Trophoblast cell (in vitro differentiated cells and primary cell): ENCODE measurements around the gene RPGR.
A peak's percentile ranks its signal among the peaks of the same experiment; 100 is the strongest.

ENCODE experiments used
- DNase-seq, 2 donors: peaks; one replicate each; pipeline ENCODE4 v3.0.0-alpha.2; 2016
- H2AFZ ChIP-seq: 2 replicates; pipeline ENCODE4 v1.6.1; 2013; ENCODE audit warnings: low read length, moderate library complexity, mild to moderate bottlenecking; ENCODE audit not compliant: insufficient read depth, poor library complexity
- H2AK5ac ChIP-seq: 2 replicates; pipeline ENCODE4 v1.6.1; 2013; ENCODE audit warnings: mild to moderate bottlenecking, low read length
- H2BK120ac ChIP-seq: 2 replicates; pipeline ENCODE4 v1.6.1; 2013; ENCODE audit warnings: low read length, mild to moderate bottlenecking, moderate library complexity; ENCODE audit not compliant: insufficient read depth, poor library complexity
- H2BK12ac ChIP-seq: 2 replicates; pipeline ENCODE4 v1.6.1; 2013; ENCODE audit warnings: mild to moderate bottlenecking, low read length, moderate library complexity
- H2BK5ac ChIP-seq: 2 replicates; pipeline ENCODE4 v1.6.1; 2013; ENCODE audit warnings: low read length, low read depth, moderate library complexity, mild to moderate bottlenecking; ENCODE audit not compliant: poor library complexity
- H3K14ac ChIP-seq: 2 replicates; pipeline ENCODE4 v1.6.1; 2013; ENCODE audit warnings: mild to moderate bottlenecking, low read length
- H3K18ac ChIP-seq: 2 replicates; pipeline ENCODE4 v1.6.1; 2013; ENCODE audit warnings: mild to moderate bottlenecking, low read length
- H3K23ac ChIP-seq: 2 replicates; pipeline ENCODE4 v1.6.1; 2013; ENCODE audit warnings: low read length
- H3K27ac ChIP-seq: 2 replicates; pipeline ENCODE4 v1.5.1; 2013; ENCODE audit warnings: low read depth, mild to moderate bottlenecking, inconsistent platforms, low read length, moderate library complexity
- H3K27me3 ChIP-seq: 2 replicates; pipeline ENCODE4 v1.6.1; 2013; ENCODE audit warnings: inconsistent platforms, mild to moderate bottlenecking, low read length, moderate library complexity; ENCODE audit not compliant: insufficient read depth
- H3K36me3 ChIP-seq, 2 experiments: 1 replicate in 1 of 2; 2 replicates in 1 of 2; pipeline ENCODE4 v1.6.1; 2013; ENCODE audit warnings: low read length in 2 of 2, mild to moderate bottlenecking in 2 of 2, moderate library complexity in 1 of 2; ENCODE audit not compliant: insufficient read depth in 2 of 2, control insufficient read depth in 1 of 2
- H3K4ac ChIP-seq: 2 replicates; pipeline ENCODE4 v1.6.1; 2013; ENCODE audit warnings: low read depth, mild to moderate bottlenecking, low read length, moderate library complexity
- H3K4me1 ChIP-seq, 2 experiments: 1 replicate in 1 of 2; 2 replicates in 1 of 2; pipeline ENCODE4 v1.6.1; 2013; ENCODE audit warnings: low read length in 2 of 2, mild to moderate bottlenecking in 2 of 2, moderate library complexity in 1 of 2; ENCODE audit not compliant: insufficient read depth in 2 of 2, control insufficient read depth in 1 of 2
- H3K4me2 ChIP-seq: 2 replicates; pipeline ENCODE4 v1.6.1; 2013; ENCODE audit warnings: inconsistent platforms, mild to moderate bottlenecking, low read length, moderate library complexity
- H3K4me3 ChIP-seq: 2 replicates; pipeline ENCODE4 v1.5.1; 2013; ENCODE audit warnings: mild to moderate bottlenecking, low read depth, low read length, inconsistent platforms
- H3K79me1 ChIP-seq: one replicate; pipeline ENCODE4 v1.6.1; 2013; ENCODE audit warnings: low read length
- H3K79me2 ChIP-seq: 2 replicates; pipeline ENCODE4 v1.6.1; 2013; ENCODE audit warnings: low read length, mild to moderate bottlenecking; ENCODE audit not compliant: control insufficient read depth, insufficient read depth, poor library complexity
- H3K9ac ChIP-seq: 2 replicates; pipeline ENCODE4 v1.6.1; 2013; ENCODE audit warnings: mild to moderate bottlenecking, low read length
- H3K9me3 ChIP-seq: 2 replicates; pipeline ENCODE4 v1.6.1; 2013; ENCODE audit warnings: low read depth, mild to moderate bottlenecking, control low read depth, inconsistent platforms, low read length; ENCODE audit not compliant: insufficient read depth
- H4K12ac ChIP-seq: 2 replicates; pipeline ENCODE4 v1.6.1; 2013; ENCODE audit warnings: low read depth, mild to moderate bottlenecking, low read length, moderate library complexity
- H4K8ac ChIP-seq: 2 replicates; pipeline ENCODE4 v1.6.1; 2013; ENCODE audit warnings: low read depth, mild to moderate bottlenecking, low read length, moderate library complexity
- H4K91ac ChIP-seq: one replicate; pipeline ENCODE4 v1.6.1; 2013; ENCODE audit warnings: low read depth, mild to moderate bottlenecking, low read length, moderate library complexity
- WGBS: extraction: QIAGEN DNeasy Blood & Tissue Kit; methylation state at CpG from one replicate; pipeline ENCODE4 v1.1.7; 2013; ENCODE audit warnings: missing lambda C conversion rate; ENCODE audit not compliant: insufficient read length, insufficient coverage; ENCODE audit errors: extremely low coverage; 5-methylcytosine and 5-hydroxymethylcytosine counted together

The RPGR gene

DNA sequence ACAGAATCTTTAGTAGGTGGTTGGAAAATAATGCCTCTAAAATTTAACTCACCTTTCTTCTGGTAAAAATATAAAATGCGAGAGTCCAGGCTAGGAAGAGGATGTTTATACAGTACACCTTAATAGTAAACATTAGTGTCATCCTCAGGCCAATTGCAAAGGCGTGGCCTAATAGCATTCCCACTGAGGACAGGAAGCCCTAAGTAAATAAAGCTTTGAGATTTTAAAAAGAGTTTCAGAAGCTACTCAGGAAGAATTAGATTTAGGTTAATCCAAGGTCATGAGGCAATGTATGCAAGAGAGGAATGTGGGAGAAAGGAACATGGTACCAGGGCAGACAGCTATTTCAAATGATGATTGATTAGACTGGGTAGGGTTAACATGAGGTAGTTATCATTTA is 49.5 kb downstream of the RPGR start:
- Histone ChIP-seq H3K18ac (no peak overlapping the region), H4K12ac (no peak overlapping the region), H2BK12ac (no peak overlapping the region), H3K27me3 (no peaks in the 10 kb centered on the region), H2BK5ac (no peak overlapping the region), H3K27ac (no peak overlapping the region), H3K4me3 (no peak overlapping the region), H3K79me1 (no peaks in the 10 kb centered on the region), H4K8ac (no peak overlapping the region), H3K79me2 (no peaks in the 10 kb centered on the region), H3K9ac (no peak overlapping the region), H3K23ac (no peak overlapping the region), H3K9me3 (no peaks in the 10 kb centered on the region), H2AFZ (no peak overlapping the region), H3K4ac (no peak overlapping the region), H3K4me1 (no peaks in the 10 kb centered on the region), H3K36me3 (no peaks in the 10 kb centered on the region), H4K91ac (no peak overlapping the region), H2BK120ac (no peak overlapping the region), H3K4me2 (no peak overlapping the region), H2AK5ac (no peak overlapping the region), H3K14ac (no peak overlapping the region)
- no peak for DNase-seq
- no CpG with 5 or more reads among the region's 2 CpGs for WGBS

DNA sequence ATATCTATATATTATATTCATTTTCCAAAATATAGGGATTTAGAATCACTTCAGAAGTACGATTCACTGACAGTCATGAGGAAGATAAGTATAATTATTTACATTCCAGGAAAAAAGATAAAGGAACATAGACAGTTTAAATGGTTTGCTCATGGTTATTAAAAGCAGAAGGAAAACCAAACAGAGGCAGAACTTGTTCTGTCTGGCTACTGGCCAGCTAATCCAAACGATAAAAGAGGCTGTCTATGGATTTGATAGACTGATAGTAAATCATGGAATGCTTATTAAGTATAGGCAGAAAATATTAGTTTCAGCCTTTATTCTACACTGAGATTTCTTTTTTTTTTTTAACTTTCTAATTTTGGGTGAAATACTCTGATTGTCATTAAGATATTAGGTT is 50.2 kb downstream of the RPGR start:
- Histone ChIP-seq H2AK5ac (no peak overlapping the region), H3K4me3 (no peak overlapping the region), H3K27ac (no peak overlapping the region), H2BK5ac (no peak overlapping the region), H4K12ac (no peak overlapping the region), H3K36me3 (no peaks in the 10 kb centered on the region), H3K9ac (no peak overlapping the region), H3K79me2 (no peaks in the 10 kb centered on the region), H2BK120ac (no peak overlapping the region), H4K91ac (no peak overlapping the region), H3K4me1 (no peaks in the 10 kb centered on the region), H3K4me2 (no peak overlapping the region), H3K27me3 (no peaks in the 10 kb centered on the region), H3K9me3 (no peaks in the 10 kb centered on the region), H3K14ac (no peak overlapping the region), H3K79me1 (no peaks in the 10 kb centered on the region), H3K23ac (no peak overlapping the region), H2AFZ (no peak overlapping the region), H3K18ac (no peak overlapping the region), H4K8ac (no peak overlapping the region), H3K4ac (no peak overlapping the region), H2BK12ac (no peak overlapping the region)
- no CpG with 5 or more reads among the region's 2 CpGs for WGBS
- DNase-seq: peak in 1 of 2 donors; percentile 39

DNA sequence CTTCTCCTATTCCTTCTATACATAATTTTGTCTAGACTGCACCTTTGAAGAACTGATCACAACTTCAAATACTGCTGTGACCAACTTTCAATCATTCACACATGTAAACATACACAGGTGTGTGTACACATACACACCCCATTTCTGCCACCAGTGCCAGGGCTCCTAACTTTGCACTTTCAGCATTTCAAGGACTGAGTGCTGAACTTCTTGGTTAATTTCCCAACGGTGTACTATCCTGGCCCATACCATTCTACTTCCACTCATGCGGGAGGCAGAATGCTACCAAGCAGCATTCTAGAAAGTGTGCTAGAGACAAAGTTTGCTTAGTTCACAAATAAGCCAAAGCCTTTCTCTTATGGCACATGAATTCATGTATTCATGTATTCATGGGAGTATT is 51.2 kb downstream of the RPGR start:
- H3K4ac ChIP-seq: no peak overlapping the region
- no peaks in the 10 kb centered on the region for H3K79me2 ChIP-seq
- H2AK5ac ChIP-seq: no peak overlapping the region
- no peak overlapping the region for H2BK12ac ChIP-seq
- no peak overlapping the region for H3K4me3 ChIP-seq
- no peak overlapping the region for H2BK120ac ChIP-seq
- no peaks in the 10 kb centered on the region for H3K4me1 ChIP-seq
- no peak overlapping the region for H3K9ac ChIP-seq
- H3K4me2 ChIP-seq: no peak overlapping the region
- H3K27ac ChIP-seq: no peak overlapping the region
- H3K36me3 ChIP-seq: no peaks in the 10 kb centered on the region
- H4K91ac ChIP-seq: no peak overlapping the region
- no peak overlapping the region for H3K14ac ChIP-seq
- no peak overlapping the region for H4K8ac ChIP-seq
- H2BK5ac ChIP-seq: no peak overlapping the region
- H2AFZ ChIP-seq: no peak overlapping the region
- no peaks in the 10 kb centered on the region for H3K79me1 ChIP-seq
- DNase-seq: peak; percentile 50 to 85
- no peak overlapping the region for H3K23ac ChIP-seq
- H3K9me3 ChIP-seq: no peaks in the 10 kb centered on the region
- H3K27me3 ChIP-seq: no peaks in the 10 kb centered on the region
- no CpG with 5 or more reads among the region's 2 CpGs for WGBS
- no peak overlapping the region for H3K18ac ChIP-seq
- no peak overlapping the region for H4K12ac ChIP-seq

DNA sequence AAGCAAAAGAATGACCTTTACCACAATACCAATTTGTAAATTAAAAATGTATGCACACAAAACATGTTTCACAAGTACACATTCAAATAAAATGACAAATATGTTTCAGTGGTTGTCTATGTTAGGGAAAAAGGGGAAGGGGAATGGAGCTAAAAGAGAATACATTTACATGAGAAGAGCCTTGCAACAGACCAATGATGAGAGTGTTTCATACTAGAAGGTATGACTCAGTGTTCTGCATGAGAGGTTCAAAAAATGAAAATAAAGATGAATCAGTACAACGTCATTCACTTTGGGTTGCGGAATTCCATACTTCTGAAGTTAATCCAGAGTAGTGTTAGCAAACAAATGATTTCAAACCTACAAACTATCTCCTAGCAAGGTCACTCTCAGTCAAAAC is 51.7 kb downstream of the RPGR start:
- no peaks in the 10 kb centered on the region for H3K27me3 ChIP-seq
- H3K36me3 ChIP-seq: no peaks in the 10 kb centered on the region
- H3K9me3 ChIP-seq: no peaks in the 10 kb centered on the region
- no peak overlapping the region for H2BK120ac ChIP-seq
- H4K12ac ChIP-seq: no peak overlapping the region
- no peak overlapping the region for H2BK5ac ChIP-seq
- no peak overlapping the region for H3K4ac ChIP-seq
- no peak overlapping the region for H2AFZ ChIP-seq
- no peaks in the 10 kb centered on the region for H3K4me1 ChIP-seq
- DNase-seq: peak; percentile 47 to 84
- H3K79me1 ChIP-seq: no peaks in the 10 kb centered on the region
- no peak overlapping the region for H3K27ac ChIP-seq
- H2BK12ac ChIP-seq: no peak overlapping the region
- H3K4me3 ChIP-seq: no peak overlapping the region
- H3K4me2 ChIP-seq: no peak overlapping the region
- no peak overlapping the region for H2AK5ac ChIP-seq
- H4K91ac ChIP-seq: no peak overlapping the region
- WGBS: no CpG with 5 or more reads among the region's 2 CpGs
- H3K23ac ChIP-seq: no peak overlapping the region
- H3K14ac ChIP-seq: no peak overlapping the region
- H3K18ac ChIP-seq: no peak overlapping the region
- no peak overlapping the region for H3K9ac ChIP-seq
- no peak overlapping the region for H4K8ac ChIP-seq
- no peaks in the 10 kb centered on the region for H3K79me2 ChIP-seq
